ENCODE results near the gene CERKL. TPM values are rescaled to one million over a fixed set of nuclear protein-coding genes. Genes with fewer than 3 reads are reported as not detected.

CERKL gene
- total and polyA plus RNA-seq, 2 of the 13 experiments (the other 11 are each of a cell fraction or from before 2014, with no cell fraction given): not detected

GRCh38 chr2:181677912-181678586 is 21.1 kb upstream of the CERKL start (continued):
- TF ChIP-seq AHR (CRISPR knock-in tag; IDR thresholded peaks at IDR 0.05) (0 out of 2 replicates have a peak, but pooled peaks have one; percentile 95), ERF (CRISPR knock-in tag; IDR thresholded peaks at IDR 0.05) (peak; percentile 90), ZBTB10 (CRISPR knock-in tag; IDR thresholded peaks at IDR 0.05; ENCODE audit: borderline replicate concordance) (peak; percentile 83; the same call in 1 of the 2 replicates), DMTF1 (CRISPR knock-in tag; IDR thresholded peaks at IDR 0.05) (no peak), FOXC1 (CRISPR knock-in tag; IDR thresholded peaks at IDR 0.05; ENCODE audit: borderline replicate concordance) (peak; percentile 90; the same call in 1 of the 2 replicates), ZNF543 (CRISPR knock-in tag; IDR thresholded peaks at IDR 0.05) (no peak; the same call in 1 of the 2 replicates), ZSCAN9 (CRISPR knock-in tag; IDR thresholded peaks at IDR 0.05; ENCODE audit: borderline replicate concordance) (peak; percentile 96), ZNF501 (CRISPR knock-in tag; IDR thresholded peaks at IDR 0.05) (peak; percentile 22; the same call in 1 of the 2 replicates), HDAC6 (IDR thresholded peaks at IDR 0.05; ENCODE audit: low read depth, low read length) (no peak), ZNF343 (CRISPR knock-in tag; IDR thresholded peaks at IDR 0.05) (peak; percentile 79; the same call in 1 of the 2 replicates), YEATS4 (CRISPR knock-in tag; IDR thresholded peaks at IDR 0.05; ENCODE audit: borderline replicate concordance) (no peak; the same call in 1 of the 2 replicates), FOXO4 (CRISPR knock-in tag; conservative IDR thresholded peaks at IDR 0.05) (no peak), FOXM1 (CRISPR knock-in tag; IDR thresholded peaks at IDR 0.05) (peak; percentile 88; the same call in 1 of the 2 replicates), ZNF770 (CRISPR knock-in tag; IDR thresholded peaks at IDR 0.05) (no peak), ZNF138 (CRISPR knock-in tag; IDR thresholded peaks at IDR 0.05; ENCODE audit: low read depth) (peak; percentile 87), MIER2 (CRISPR knock-in tag; IDR thresholded peaks at IDR 0.05) (peak; percentile 99), ZBTB37 (CRISPR knock-in tag; IDR thresholded peaks at IDR 0.05) (no peak; the same call in 1 of the 2 replicates)
